ENCODE results near the gene CARNS1. TPM values are rescaled to one million over a fixed set of nuclear protein-coding genes. Genes with fewer than 3 reads are reported as not detected.

Gene CARNS1
- total RNA-seq, 1 donor from 2014 or later: 0.23 TPM

DNA sequence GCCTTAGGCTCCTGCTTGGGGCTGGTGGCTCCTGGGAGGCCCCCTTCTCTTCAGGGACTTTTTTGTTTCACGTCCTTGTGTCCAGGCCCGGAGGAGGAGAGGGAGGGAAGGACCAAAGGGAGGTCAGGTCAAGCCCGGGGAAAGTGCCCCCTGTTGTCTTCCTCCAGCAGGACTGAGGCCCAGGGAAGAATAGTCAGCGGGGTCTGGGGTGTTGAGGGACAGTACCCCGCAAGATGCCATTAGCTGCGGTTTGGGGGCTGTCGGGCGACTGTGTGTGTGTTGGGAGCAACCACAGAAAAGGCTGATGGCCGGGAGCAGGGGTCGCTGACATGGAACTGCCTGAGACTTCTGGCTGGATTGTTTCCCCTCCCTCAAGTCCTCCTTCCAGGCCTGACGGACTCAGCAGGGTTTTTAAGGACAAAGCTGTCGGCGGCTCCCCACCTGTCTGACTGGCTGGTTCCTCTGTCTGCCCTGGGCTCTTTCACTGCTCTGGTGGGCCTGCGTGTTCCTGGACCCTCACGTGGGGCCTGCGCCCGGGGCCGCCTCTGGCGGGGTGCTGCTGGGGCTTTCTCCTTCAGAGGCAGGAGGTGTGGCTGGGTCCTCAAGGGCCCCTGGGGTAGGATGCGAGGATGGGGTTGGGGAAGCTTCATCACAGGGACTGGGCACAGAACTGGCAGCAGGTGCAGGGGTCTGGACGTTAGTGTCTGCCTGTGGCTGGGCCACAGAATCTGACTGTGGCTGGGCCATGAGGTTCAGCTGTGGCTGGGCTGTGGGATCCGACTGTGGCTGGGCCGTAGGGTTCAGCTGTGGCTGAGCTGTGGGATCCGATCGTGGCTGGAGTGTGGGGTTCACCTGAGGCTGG, 35.5 kb downstream of the CARNS1 start:
- Histone ChIP-seq H3K27me3 (ENCODE audit: insufficient read depth, low read length) (no peaks in the 10 kb centered on the region), H3K36me3 (ENCODE audit: insufficient read depth, low read length) (no peaks in the 10 kb centered on the region), H3K79me2 (ENCODE audit: insufficient read depth, low read length) (no peaks in the 10 kb centered on the region), H2AFZ (ENCODE audit: low read depth, low read length) (no peak overlapping the region), H3K27ac (ENCODE audit: low read depth, low read length) (no peak overlapping the region), H4K20me1 (ENCODE audit: insufficient read depth, low read length) (no peaks in the 10 kb centered on the region), H3K9me3 (ENCODE audit: insufficient read depth, low read depth, low read length) (no peaks in the 10 kb centered on the region), H3K4me3 (ENCODE audit: insufficient read depth, low read depth, low read length) (no peak overlapping the region), H3K4me2 (ENCODE audit: low read length) (no peak overlapping the region), H3K4me1 (ENCODE audit: insufficient read depth, low read length) (no peaks in the 10 kb centered on the region), H3K9ac (ENCODE audit: low read length) (no peak overlapping the region)
- DNase-seq (ENCODE audit: low read depth) (no peak), FAIRE-seq (no peak)
- TF ChIP-seq EZH2 (IDR thresholded peaks at IDR 0.05; ENCODE audit: insufficient read depth, low read length): no peak
- TF ChIP-seq, protein P1, sequence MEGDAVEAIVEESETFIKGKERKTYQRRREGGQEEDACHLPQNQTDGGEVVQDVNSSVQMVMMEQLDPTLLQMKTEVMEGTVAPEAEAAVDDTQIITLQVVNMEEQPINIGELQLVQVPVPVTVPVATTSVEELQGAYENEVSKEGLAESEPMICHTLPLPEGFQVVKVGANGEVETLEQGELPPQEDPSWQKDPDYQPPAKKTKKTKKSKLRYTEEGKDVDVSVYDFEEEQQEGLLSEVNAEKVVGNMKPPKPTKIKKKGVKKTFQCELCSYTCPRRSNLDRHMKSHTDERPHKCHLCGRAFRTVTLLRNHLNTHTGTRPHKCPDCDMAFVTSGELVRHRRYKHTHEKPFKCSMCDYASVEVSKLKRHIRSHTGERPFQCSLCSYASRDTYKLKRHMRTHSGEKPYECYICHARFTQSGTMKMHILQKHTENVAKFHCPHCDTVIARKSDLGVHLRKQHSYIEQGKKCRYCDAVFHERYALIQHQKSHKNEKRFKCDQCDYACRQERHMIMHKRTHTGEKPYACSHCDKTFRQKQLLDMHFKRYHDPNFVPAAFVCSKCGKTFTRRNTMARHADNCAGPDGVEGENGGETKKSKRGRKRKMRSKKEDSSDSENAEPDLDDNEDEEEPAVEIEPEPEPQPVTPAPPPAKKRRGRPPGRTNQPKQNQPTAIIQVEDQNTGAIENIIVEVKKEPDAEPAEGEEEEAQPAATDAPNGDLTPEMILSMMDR (IDR thresholded peaks at IDR 0.05; ENCODE audit: insufficient read depth, low read depth, low read length): no peak
- Mint-ChIP-seq H3K27ac (ENCODE audit: unreplicated experiment) (peak overlapping the region; percentile 66), H3K36me3 (ENCODE audit: low read depth, unreplicated experiment) (peaks cover 3% of the 10 kb centered on the region), H3K4me1 (ENCODE audit: low read depth, unreplicated experiment) (no peaks in the 10 kb centered on the region), H3K4me3 (ENCODE audit: unreplicated experiment) (no peak overlapping the region), H3K27me3 (ENCODE audit: low read depth, unreplicated experiment) (peaks cover 11% of the 10 kb centered on the region), H3K9me3 (ENCODE audit: unreplicated experiment) (no peaks in the 10 kb centered on the region)

DNA sequence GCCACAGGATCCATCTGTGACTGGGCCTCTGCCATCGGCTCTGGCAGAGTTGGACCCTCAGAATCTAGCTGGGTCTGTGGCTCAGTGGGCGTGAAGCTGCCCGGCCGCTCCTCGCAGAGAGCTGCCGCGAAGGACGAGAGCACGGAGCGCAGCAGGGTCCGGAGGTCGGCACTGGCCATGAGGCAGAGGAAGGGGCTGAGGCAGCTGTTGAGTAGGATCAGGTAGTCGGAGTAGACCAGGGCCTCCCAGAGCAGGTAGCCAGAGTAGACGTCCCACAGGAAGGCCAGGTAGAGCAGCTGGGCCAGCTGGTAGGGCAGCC, 36.1 kb downstream of the CARNS1 start:
- no peak overlapping the region for H2AFZ ChIP-seq (ENCODE audit: low read depth, low read length)
- no peak for DNase-seq (ENCODE audit: low read depth)

More for the DNA sequence above, 36.1 kb downstream of the CARNS1 start:
- Histone ChIP-seq H3K4me3 (ENCODE audit: insufficient read depth, low read depth, low read length) (no peak overlapping the region), H3K36me3 (ENCODE audit: insufficient read depth, low read length) (no peaks in the 10 kb centered on the region), H3K4me2 (ENCODE audit: low read length) (no peak overlapping the region), H3K9ac (ENCODE audit: low read length) (no peak overlapping the region), H3K4me1 (ENCODE audit: insufficient read depth, low read length) (no peaks in the 10 kb centered on the region), H3K27ac (ENCODE audit: low read depth, low read length) (no peak overlapping the region), H3K27me3 (ENCODE audit: insufficient read depth, low read length) (no peaks in the 10 kb centered on the region), H4K20me1 (ENCODE audit: insufficient read depth, low read length) (no peaks in the 10 kb centered on the region), H3K9me3 (ENCODE audit: insufficient read depth, low read depth, low read length) (no peaks in the 10 kb centered on the region), H3K79me2 (ENCODE audit: insufficient read depth, low read length) (no peaks in the 10 kb centered on the region)
- Mint-ChIP-seq H3K27ac (ENCODE audit: unreplicated experiment) (peak overlapping the region; percentile 66), H3K9me3 (ENCODE audit: unreplicated experiment) (no peaks in the 10 kb centered on the region), H3K4me3 (ENCODE audit: unreplicated experiment) (no peak overlapping the region), H3K4me1 (ENCODE audit: low read depth, unreplicated experiment) (no peaks in the 10 kb centered on the region), H3K36me3 (ENCODE audit: low read depth, unreplicated experiment) (peaks cover 3% of the 10 kb centered on the region), H3K27me3 (ENCODE audit: low read depth, unreplicated experiment) (peaks cover 10% of the 10 kb centered on the region)
- TF ChIP-seq, protein P1 (IDR thresholded peaks at IDR 0.05; ENCODE audit: insufficient read depth, low read depth, low read length): no peak
- TF ChIP-seq EZH2 (IDR thresholded peaks at IDR 0.05; ENCODE audit: insufficient read depth, low read length): no peak
- no peak for FAIRE-seq

All from astrocyte (in vitro differentiated cells and primary cell).